CD4-positive, alpha-beta T cell treated with Interleukin-6 for 4 hours (primary cell): ENCODE results near the gene DEPDC7.
A peak's percentile ranks its signal among the peaks of the same experiment; 100 is the strongest.

ENCODE experiments used
- DNase-seq: peaks from one replicate; pipeline ENCODE4 v3.0.0-alpha.2; 2020; ENCODE audit warnings: mixed read lengths

Gene DEPDC7

GRCh38 chr11:33063326-33063881, 47.7 kb downstream of the DEPDC7 start:
- no peak for DNase-seq

GRCh38 chr11:33064033-33064825, 48.6 kb downstream of the DEPDC7 start:
- DNase-seq: no peak

- DNase-seq: no peak
Observed at GRCh38 chr11:33064866-33065265, 49.2 kb downstream of the DEPDC7 start.

- DNase-seq: peak; percentile 81
Observed at GRCh38 chr11:33065445-33066178, 49.9 kb downstream of the DEPDC7 start.

- no peak for DNase-seq
Observed at GRCh38 chr11:33067294-33067693, 51.6 kb downstream of the DEPDC7 start.

- DNase-seq: no peak
Observed at GRCh38 chr11:33068611-33069340, 53.1 kb downstream of the DEPDC7 start.

GRCh38 chr11:33072465-33072864, 56.8 kb downstream of the DEPDC7 start:
- DNase-seq: no peak
